GM08714 (cell line): ENCODE measurements around the gene PLCD4.

Source experiments
- H3K4me3 ChIP-seq: fragments of 200-500 bp; sonication (Bioruptor generic); 2 replicates; pipeline ENCODE4 v1.5.1; 2014; ENCODE audit warnings: mild to moderate bottlenecking, low read length, inconsistent platforms
- ZNF274 ChIP-seq: IDR thresholded peaks from 2 replicates; pipeline ENCODE4 v1.6.1; 2012; ENCODE audit warnings: mild to moderate bottlenecking, low read depth, low read length

PLCD4 gene

DNA sequence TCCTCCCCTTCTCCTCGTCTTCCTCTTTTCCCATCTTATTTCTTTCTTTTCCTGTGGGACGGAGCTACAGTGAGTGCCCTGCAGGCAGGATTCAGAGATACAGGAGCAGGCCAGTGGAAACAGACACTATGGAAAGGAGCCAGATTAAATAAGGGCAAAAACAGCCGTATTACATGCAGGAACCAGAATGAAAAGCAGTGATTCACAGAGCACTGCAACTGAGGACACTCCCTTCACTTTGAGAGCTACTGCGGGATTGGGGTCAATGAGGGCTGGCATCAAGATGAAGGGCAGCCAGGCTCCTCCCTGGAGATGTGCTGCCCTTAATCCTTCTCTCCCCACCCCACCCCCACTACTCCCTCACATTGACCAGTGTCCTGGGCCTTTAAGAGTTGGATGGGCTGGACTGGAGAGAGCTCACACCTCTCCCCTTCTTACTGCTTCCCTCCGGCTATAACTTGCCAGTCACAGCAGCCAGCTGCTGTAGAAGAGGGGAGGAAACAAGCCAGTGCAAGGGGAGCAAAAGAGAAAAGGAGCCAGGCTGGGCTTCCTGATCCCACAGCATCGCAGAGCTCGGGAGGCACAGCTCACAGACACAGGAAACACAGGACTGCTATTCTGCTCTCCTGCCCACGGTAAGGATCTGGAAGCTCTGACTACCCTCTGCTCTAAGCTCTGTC is at the start of gene PLCD4:
TSS of gene PLCD4 (plus strand) at position 464 of the 680 bp plus-strand sequence. CDS start 7,841 bp downstream, outside the sequence.
- H3K4me3 ChIP-seq: no peak within 1 kb of the TSS
- TF ChIP-seq ZNF274: no peak

DNA sequence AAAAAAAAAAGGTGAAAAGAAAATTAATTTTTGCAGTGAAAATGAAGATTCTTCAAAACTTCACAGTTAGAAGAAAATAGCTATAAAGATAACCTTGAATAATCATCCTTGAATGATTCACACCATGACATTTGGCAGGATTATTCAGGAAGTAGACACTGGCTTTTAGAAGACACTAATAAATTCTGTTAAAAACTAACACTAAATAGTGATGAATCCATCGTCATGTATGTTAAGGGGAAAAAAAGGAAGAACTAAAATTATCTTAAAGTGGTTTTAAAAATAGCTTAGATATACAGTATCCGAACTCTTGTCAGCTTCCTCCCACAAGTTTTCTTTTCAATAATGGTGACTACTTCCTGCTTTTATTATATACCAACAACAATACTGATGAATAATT is 49.8 kb upstream of the PLCD4 start:
- H3K4me3 ChIP-seq: no peak overlapping the region
- TF ChIP-seq ZNF274: no peak

DNA sequence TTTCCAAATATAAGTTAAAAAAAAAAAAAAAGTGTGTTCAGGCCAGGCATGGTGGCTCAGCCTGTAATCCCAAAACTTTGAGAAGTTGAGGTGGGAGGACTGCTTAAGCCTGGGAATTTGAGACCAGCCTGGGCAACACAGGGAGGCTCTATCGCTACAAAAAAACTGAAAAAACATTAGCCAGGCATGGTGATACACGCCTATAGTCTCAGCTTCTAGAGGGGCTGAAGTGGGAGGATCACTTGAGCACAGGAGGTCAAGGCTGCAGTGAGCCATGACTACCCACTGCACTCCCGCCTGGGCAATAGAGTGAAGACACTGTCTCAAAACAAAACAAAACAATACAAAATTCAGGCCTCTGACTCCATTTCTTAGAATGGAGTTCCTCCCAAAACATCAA is 48.7 kb upstream of the PLCD4 start:
- no peak for TF ChIP-seq ZNF274
- H3K4me3 ChIP-seq: no peak overlapping the region

DNA sequence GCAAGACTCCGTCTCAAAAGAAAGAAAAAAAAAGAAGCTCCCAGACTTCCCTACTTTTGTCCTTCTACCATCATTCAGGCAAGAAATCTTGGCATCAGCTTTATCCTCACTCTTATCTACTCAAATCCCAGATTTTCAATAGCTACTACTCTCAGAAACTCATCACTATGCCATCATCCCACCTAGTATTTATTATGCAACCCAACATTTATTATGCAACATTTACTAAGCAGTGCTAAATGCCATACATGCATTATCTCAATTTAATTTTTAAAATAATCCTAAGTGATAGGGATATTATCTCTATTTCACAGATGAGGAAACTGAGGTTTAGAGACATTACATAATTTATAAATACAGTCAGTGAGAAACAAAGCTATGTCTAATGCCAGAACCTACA is 43.6 kb upstream of the PLCD4 start:
- no peak overlapping the region for H3K4me3 ChIP-seq
- no peak for TF ChIP-seq ZNF274

DNA sequence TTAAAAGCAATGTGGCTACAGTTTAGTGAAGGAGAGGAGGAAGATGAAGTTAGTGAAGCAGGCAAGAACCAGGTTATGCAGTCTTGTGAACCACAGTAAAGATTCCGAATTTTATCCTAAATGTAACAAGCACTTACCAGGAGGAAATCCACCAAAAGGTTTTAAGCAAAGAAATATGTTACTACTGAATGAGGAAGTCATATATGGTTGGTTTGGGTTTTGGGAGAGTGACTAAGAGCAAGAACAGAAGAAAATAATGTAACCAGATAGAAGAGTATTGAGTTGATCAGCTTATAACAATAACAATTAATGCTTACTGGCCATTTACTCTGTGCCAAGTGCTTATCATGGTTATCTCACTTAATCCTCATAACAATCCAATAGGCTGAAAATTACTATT is 41.4 kb upstream of the PLCD4 start:
- no peak overlapping the region for H3K4me3 ChIP-seq
- TF ChIP-seq ZNF274: no peak

DNA sequence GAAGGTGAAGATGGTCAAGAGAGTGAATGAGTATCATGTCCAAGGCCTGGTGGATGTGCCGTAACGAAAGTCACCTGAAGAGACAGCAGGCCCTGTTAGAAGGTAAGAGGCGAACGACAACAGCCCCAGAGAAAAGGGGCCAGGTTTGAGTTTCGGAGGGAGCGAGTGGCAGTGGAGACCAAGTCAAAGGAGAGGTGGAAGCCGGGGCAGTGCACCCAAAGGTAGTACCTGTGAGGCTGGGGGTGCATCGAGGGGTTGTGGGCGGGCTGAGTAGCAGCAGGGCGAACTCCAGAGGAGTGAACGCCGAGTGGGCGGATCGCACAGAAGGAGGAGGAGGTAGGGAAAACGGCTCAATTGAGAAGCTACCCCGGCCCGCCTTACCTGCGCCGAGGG is 39.9 kb upstream of the PLCD4 start:
- TF ChIP-seq ZNF274: no peak
- peak overlapping the region; percentile 97 for H3K4me3 ChIP-seq

DNA sequence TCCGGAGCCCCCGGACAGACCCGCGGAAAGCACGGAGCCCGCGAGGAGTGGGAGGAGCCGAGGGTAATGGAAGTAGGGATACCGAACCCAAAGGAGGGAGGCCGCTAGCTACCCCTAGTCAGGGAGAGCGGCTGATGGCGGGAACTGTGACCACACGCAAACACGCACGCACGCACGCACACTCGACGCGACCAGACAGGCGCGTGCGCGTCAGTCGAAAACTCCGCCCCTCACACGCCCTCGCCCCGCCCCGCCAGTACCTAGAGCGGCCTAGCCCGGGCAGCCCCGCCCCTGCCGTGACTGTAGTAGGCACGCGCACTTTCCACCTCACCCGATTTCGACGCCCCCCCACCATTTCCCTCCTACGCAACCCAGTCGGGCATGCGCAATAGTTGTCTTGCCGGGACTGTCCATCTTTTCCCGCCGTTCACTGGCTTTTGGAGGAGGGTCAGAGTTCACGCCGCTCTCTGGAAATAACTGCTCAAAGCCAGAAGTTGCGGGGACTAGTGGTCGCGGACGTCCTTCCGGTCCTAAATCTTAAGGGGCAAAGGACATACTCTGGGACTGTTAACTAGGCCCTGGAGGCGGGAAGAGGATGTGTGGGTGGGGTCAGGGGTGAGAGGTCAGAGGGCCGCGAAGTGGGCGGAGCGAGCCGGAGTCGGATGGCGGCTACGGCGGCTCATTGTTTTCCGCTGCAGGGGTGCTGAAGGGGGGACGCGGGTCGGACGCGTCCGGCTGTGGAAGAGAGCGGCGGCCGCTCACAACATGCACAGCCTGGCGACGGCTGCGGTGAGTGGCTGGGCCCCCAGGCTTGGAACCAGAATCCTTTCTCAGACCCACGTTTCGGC is 39.3 kb upstream of the PLCD4 start, which contains the start of the genes CNOT9 and USP37:
TSS of gene CNOT9 (plus strand) at position 650 of the 848 bp plus-strand sequence. CDS start at position 766, 116 bp downstream.
TSS of gene USP37 (minus strand) at position 162 of the 848 bp plus-strand sequence. CDS start 9,698 bp downstream, outside the sequence.
- H3K4me3 ChIP-seq: peak within 1 kb of the TSS; percentile 97
- no peak for TF ChIP-seq ZNF274

DNA sequence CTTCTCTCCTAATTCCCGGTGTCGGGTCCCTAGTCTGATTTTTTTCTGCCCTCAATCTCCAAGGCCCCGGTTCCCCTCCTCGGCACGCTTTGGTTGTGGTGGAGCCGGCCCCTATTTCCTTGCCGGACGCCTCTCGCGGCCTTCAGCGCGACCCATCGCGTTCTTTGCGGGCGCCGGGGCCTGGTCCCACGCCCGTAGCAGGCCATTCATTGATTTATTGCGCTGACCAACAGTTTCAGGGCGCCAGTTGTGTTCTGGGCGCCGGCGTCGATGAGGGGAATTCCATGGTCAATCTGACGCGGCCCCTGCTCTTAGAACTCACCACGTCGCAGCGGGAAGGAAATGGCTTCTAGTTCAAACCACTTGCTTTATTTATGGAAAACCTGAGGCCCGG is 38.7 kb upstream of the PLCD4 start:
- TF ChIP-seq ZNF274: no peak
- peak overlapping the region; percentile 74 for H3K4me3 ChIP-seq

DNA sequence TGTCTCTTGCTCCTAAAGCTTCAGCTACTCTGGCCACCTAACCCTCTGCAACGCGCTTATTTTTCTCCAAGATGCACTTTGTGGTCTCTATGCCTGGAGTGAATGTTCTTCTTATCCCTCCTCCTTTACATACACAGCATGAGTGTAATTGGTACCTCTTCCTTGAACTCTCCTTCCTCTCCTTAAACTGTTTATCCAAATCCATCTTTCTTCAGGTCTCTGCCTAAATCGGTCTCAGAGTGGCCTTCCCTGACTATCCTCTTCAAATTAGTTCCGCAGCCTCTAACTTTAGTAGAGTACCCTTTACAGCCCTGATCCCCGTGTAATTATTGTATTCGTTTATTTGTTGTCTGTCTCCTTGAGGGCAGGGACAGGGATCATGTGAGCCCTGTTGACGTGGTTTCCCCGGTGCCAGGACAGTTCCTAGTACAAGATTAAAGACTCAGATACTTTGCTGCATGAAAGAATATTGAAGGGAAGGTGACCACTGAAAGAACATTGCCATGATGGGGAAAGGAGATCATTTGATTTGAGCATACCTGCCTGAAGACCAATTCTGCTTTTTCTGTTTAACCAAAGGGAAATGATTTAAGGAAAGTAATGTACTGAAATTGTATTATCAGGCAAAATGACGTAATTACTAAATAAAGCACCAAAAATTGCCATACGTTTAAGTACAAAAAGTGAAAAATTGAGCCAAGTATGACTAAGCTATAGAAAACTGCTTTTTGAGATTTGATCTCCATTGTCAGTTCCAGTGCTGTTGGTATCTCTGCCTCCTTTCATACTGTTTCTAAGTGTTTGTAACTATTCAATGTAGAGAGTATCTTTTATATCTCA is 37.8 kb upstream of the PLCD4 start:
- TF ChIP-seq ZNF274: no peak
- peak overlapping the region; percentile 74 for H3K4me3 ChIP-seq

DNA sequence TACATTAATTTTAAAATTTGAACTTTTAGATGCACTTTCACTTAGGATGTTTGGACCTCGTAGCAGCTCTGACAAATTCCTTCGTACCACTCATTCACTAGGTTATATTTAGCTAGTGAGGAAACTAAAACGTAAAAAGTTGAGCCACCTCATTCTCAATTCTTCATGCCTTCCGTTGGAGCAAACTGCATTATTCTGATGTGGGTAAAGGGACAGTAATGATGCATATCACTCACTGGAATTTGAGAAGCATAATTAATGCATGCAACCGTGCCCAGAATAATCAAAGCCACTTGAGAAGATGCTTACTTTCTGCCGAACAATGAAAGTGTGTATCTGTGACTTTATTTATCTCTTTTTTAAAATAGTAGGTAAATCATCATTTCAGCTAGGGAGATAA is 36.8 kb upstream of the PLCD4 start:
- peak overlapping the region; percentile 74 for H3K4me3 ChIP-seq
- no peak for TF ChIP-seq ZNF274

DNA sequence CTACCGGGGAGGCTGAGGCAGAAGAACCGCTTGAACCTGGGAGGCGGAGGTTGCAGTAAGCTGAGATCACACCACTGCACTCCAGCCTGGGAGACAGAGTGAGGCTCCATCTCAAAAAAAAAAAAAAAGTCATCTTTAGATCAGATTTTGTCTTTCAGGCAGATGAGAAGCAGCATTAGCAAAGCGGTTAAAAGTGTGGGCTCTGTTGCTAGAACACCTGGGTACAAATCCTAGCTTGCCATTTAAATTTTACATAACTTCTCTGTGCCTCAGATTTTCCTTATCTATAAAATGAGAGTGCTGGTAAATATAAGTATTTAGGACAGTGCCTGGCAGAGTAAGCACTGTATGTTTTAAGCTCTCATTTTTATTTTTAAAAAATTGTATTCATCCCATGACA is 30.8 kb upstream of the PLCD4 start:
- H3K4me3 ChIP-seq: no peak overlapping the region
- TF ChIP-seq ZNF274: no peak

DNA sequence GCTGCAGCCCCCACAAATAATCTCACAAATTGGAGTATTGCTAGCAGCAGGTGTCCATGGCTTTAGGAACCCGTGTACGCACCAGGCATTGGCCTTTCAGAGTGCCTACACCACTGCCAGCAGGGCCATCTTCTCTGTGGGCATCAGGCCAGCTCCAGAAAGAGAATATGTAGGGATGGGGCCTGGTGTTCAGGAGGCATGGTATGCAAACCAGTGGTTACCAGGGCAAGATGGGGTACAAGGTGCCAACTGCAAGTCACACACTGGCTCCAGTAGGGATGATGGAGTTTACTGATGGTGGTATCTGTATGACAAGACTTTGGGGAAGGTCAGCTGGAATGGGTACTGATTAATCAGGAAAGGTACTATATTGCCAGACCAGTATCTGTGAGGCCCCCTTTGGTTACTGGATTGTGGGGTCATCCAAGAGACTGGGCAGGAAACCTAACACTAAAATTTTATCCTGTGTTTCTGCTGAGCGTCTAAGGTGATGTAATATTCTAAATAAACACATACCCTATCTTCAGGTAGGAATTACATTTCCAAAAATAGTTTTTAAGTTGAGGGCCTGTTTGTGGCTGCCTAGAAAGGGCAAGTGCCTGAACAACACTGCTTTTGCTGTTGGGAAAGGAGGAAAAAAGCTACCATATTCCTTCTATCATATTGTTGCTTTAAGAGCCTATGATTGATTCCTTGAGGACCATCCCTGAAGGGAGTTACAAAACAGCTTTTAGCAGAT is 30.0 kb upstream of the PLCD4 start:
- TF ChIP-seq ZNF274: no peak
- H3K4me3 ChIP-seq: no peak overlapping the region

DNA sequence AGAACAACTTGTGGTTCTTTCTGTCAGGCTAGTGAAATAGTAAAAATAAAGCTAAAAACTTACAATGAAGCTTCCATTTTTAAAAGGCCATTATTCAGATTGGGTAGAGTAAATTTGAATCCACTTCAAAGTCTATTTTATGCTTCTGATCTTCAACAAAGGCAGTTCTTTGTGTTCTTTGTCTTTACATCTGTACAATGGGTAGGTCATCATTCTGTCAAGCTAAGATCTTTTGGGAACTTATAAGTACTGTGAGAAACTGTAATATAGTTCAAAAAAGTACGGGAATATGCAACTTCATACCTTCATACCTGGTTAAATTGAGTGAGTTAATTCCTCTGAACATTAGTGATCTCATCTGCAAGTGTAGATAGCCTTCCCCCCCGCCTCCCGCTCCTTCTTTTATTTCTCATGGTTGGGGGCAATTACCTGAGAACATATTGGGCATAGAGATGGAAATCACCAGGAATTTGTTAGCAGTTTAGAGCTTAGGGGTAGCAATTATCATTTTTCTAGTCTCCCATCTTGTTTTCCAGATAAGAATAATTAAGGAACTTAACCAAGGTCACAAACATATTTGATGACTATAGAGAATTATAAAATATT is 29.3 kb upstream of the PLCD4 start:
- H3K4me3 ChIP-seq: no peak overlapping the region
- no peak for TF ChIP-seq ZNF274
